PC-9 (cell line): ENCODE measurements around the gene CLDN4. TPM values are rescaled to one million over a fixed set of nuclear protein-coding genes. Genes with fewer than 3 reads are reported as not detected.

Experiments used
- BruUV-seq: library from RNA; stranded (reverse); fragments of 400-500 nt; replicated peaks from 2 replicates; lab custom pipeline; 2021; lab: Mats Ljungman, UMichigan
- CTCF ChIA-PET: fragments of 300-600 bp; sonication (Branson Sonifier 250); formaldehyde crosslinking; loops from one replicate; lab custom pipeline; 2022; ENCODE audit warnings: antibody characterized with exemption; lab: Charles Lee
- POLR2A ChIA-PET: fragments of 300-600 bp; sonication (Branson Sonifier 250); formaldehyde crosslinking; loops from one replicate; lab custom pipeline; 2022; ENCODE audit warnings: antibody characterized with exemption; ENCODE audit not compliant: unreplicated experiment; lab: Charles Lee
- DNase-seq, 2 experiments: peaks; one replicate each; pipeline versions ENCODE4 v3.0.0 to v3.0.0-alpha.2; 2015 to 2022; ENCODE audit warnings: mixed read lengths in 1 of 2
- H2AFZ ChIP-seq: fragments of 200-600 bp; sonication (generic); 2 replicates; pipeline ENCODE4 v1.8.1; 2017; ENCODE audit warnings: antibody characterized with exemption
- H3F3A ChIP-seq: fragments of 200-600 bp; sonication (generic); 2 replicates; pipeline ENCODE4 v1.8.1; 2017; ENCODE audit warnings: antibody characterized with exemption, mild to moderate bottlenecking, low read depth; ENCODE audit not compliant: insufficient read depth
- H3K27ac ChIP-seq: fragments of 200-600 bp; sonication (generic); 2 replicates; pipeline ENCODE4 v1.6.1; 2016; ENCODE audit warnings: mixed run types
- H3K27me3 ChIP-seq: fragments of 200-600 bp; sonication (generic); 2 replicates; pipeline ENCODE4 v1.6.1; 2016; ENCODE audit warnings: low read depth, mixed run types; ENCODE audit not compliant: insufficient read depth
- H3K36me3 ChIP-seq: fragments of 200-600 bp; sonication (generic); 2 replicates; pipeline ENCODE4 v1.6.1; 2016; ENCODE audit warnings: low read depth, mixed run types
- H3K4me1 ChIP-seq: fragments of 200-600 bp; sonication (generic); replicated peaks from 2 replicates; pipeline ENCODE4 v1.6.1; 2016; ENCODE audit warnings: mixed run types; ENCODE audit not compliant: insufficient read depth
- H3K4me2 ChIP-seq: fragments of 200-600 bp; sonication (generic); 2 replicates; pipeline ENCODE4 v1.6.1; 2017; ENCODE audit warnings: mixed run types
- H3K4me3 ChIP-seq: fragments of 200-600 bp; sonication (generic); 2 replicates; pipeline ENCODE4 v1.6.1; 2016; ENCODE audit warnings: mixed run types
- H3K79me2 ChIP-seq: fragments of 200-600 bp; sonication (generic); 2 replicates; pipeline ENCODE4 v1.6.1; 2017; ENCODE audit warnings: low read depth, mixed run types
- H3K9me2 ChIP-seq: fragments of 200-600 bp; sonication (generic); 2 replicates; pipeline ENCODE4 v1.8.1; 2017; ENCODE audit warnings: mild to moderate bottlenecking; ENCODE audit not compliant: insufficient read depth
- H3K9me3 ChIP-seq: fragments of 200-600 bp; sonication (generic); 2 replicates; pipeline ENCODE4 v1.8.1; 2016; ENCODE audit warnings: low read depth; ENCODE audit not compliant: insufficient read depth
- H4K20me1 ChIP-seq: fragments of 200-600 bp; sonication (generic); 2 replicates; pipeline ENCODE4 v1.8.1; 2017; ENCODE audit not compliant: insufficient read depth
- EZH2 ChIP-seq: fragments of 200-600 bp; sonication (generic); IDR thresholded peaks from 2 replicates; pipeline ENCODE4 v1.8.0; 2017; ENCODE audit warnings: antibody characterized with exemption, low read depth
- intact Hi-C: fragments of 100-400 bp; cut with micrococcal nuclease; formaldehyde crosslinking; loops from one replicate; pipeline ENCODE4 v1.10.0; 2022; ENCODE audit not compliant: unreplicated experiment
- total RNA-seq: library from RNA; stranded (reverse); gene quantifications from 2 replicates; pipeline ENCODE4 v1.2.3, GENCODE V29; 2021
- TF ChIP-seq, protein P1 (sequence below): fragments of 200-600 bp; sonication (generic); conservative IDR thresholded peaks from 2 replicates; pipeline ENCODE4 v1.6.1; 2017; ENCODE audit warnings: mixed run types, antibody characterized with exemption, mild to moderate bottlenecking, moderate library complexity

CLDN4 gene
- total RNA-seq, 1 experiment from 2014 or later, result 498 TPM

- no peak overlapping the region for H3K4me2 ChIP-seq
- CTCF ChIA-PET, result no interaction called here
- POLR2A ChIA-PET, result interaction anchor here (0.7 to 1.0 kb wide), 2 partner anchors 39 to 128 kb away, joined by 3 to 11 read pairs; no protein-coding TSS in a partner anchor
- H2AFZ ChIP-seq, result no peak overlapping the region
- intact Hi-C loops, result no loop called here
- no peaks in the 10 kb centered on the region for H3K9me3 ChIP-seq
- no peaks in the 10 kb centered on the region for H3K36me3 ChIP-seq
- peaks cover 28% of the 10 kb centered on the region; the same call in 1 of the 2 replicates for H3F3A ChIP-seq
- no peak for TF ChIP-seq EZH2
- TF ChIP-seq, protein P1, sequence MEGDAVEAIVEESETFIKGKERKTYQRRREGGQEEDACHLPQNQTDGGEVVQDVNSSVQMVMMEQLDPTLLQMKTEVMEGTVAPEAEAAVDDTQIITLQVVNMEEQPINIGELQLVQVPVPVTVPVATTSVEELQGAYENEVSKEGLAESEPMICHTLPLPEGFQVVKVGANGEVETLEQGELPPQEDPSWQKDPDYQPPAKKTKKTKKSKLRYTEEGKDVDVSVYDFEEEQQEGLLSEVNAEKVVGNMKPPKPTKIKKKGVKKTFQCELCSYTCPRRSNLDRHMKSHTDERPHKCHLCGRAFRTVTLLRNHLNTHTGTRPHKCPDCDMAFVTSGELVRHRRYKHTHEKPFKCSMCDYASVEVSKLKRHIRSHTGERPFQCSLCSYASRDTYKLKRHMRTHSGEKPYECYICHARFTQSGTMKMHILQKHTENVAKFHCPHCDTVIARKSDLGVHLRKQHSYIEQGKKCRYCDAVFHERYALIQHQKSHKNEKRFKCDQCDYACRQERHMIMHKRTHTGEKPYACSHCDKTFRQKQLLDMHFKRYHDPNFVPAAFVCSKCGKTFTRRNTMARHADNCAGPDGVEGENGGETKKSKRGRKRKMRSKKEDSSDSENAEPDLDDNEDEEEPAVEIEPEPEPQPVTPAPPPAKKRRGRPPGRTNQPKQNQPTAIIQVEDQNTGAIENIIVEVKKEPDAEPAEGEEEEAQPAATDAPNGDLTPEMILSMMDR, result no peak
- H3K79me2 ChIP-seq, result no peaks in the 10 kb centered on the region
- H4K20me1 ChIP-seq, result no peaks in the 10 kb centered on the region
- no peaks in the 10 kb centered on the region for H3K27me3 ChIP-seq
- no peak overlapping the region for H3K27ac ChIP-seq
- H3K4me3 ChIP-seq, result no peak overlapping the region
- no TSS peak for BruUV-seq
- no peak for DNase-seq
- no peaks in the 10 kb centered on the region for H3K9me2 ChIP-seq
- H3K4me1 ChIP-seq, result peaks cover 5% of the 10 kb centered on the region; the same call in 1 of the 2 replicates
Observed at GRCh38 chr7:73839290-73839689, 8.5 kb downstream of the CLDN4 start.

- Histone ChIP-seq H3K9me3 (no peaks in the 10 kb centered on the region), H3K36me3 (no peaks in the 10 kb centered on the region), H3K27ac (no peak overlapping the region), H2AFZ (no peak overlapping the region), H4K20me1 (no peaks in the 10 kb centered on the region), H3K4me3 (no peak overlapping the region), H3K4me2 (no peak overlapping the region), H3K9me2 (no peaks in the 10 kb centered on the region), H3K27me3 (no peaks in the 10 kb centered on the region), H3K4me1 (peaks cover 11% of the 10 kb centered on the region), H3K79me2 (no peaks in the 10 kb centered on the region), H3F3A (peaks cover 33% of the 10 kb centered on the region)
- TF ChIP-seq, protein P1, result no peak
- no peak for TF ChIP-seq EZH2
- DNase-seq, result no peak
- intact Hi-C loops, result no loop called here
- BruUV-seq, result no TSS peak
- CTCF ChIA-PET, result interaction anchor here (0.6 kb wide), 1 partner anchor 38 kb away, joined by 5 read pairs; no protein-coding TSS in a partner anchor
- POLR2A ChIA-PET, result interaction anchor here (0.7 to 1.0 kb wide), 2 partner anchors 38 to 127 kb away, joined by 3 to 11 read pairs; no protein-coding TSS in a partner anchor
Observed at GRCh38 chr7:73839743-73840714, 9.2 kb downstream of the CLDN4 start.

DNA sequence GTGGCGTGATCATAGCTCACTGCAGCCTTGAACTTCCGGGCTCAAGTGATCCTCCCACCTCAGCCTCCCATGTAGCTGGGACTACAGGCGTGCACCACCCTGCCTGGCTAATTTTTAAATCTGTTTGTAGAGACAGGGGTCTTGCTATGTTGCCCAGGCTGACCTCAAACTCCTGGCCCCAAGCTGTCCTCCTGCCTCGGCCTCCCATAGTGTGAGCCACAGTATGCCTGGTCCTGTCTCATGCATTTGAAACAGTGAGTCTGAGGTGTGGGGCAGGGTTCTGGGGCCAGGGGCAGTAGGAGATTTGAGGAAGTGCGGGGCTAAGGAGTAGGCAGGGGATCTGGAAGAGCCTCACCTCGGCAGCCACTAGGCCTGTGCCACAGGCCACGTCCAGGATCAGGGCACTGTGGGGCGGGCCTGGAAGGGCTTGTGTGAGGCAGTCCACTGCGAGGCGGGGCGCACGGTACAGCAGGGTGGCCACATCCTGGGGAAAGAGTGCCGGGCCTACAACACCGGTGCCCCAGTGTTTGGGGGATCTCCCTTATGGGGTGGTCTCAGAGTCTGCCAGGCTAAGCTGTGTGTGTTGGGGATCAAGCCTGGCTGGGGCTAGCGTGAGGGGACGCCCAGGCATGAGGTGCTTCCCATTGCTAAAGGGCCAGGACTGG, 10.1 kb downstream of the CLDN4 start:
- H3K9me3 ChIP-seq, result no peaks in the 10 kb centered on the region
- no TSS peak for BruUV-seq
- CTCF ChIA-PET, result interaction anchor here (1.4 kb wide), 1 partner anchor 8 kb away, joined by 4 read pairs; no protein-coding TSS in a partner anchor

More for the DNA sequence above, 10.1 kb downstream of the CLDN4 start:
- intact Hi-C loops, result no loop called here
- no peak for TF ChIP-seq EZH2
- TF ChIP-seq, protein P1, result no peak
- H2AFZ ChIP-seq, result no peak overlapping the region
- H3K79me2 ChIP-seq, result no peaks in the 10 kb centered on the region
- peaks cover 19% of the 10 kb centered on the region for H3K4me1 ChIP-seq
- POLR2A ChIA-PET, result interaction anchor here (0.6 to 1.8 kb wide), 2 partner anchors 10 to 106 kb away, joined by 3 to 29 read pairs; no protein-coding TSS in a partner anchor
- no peak for DNase-seq
- H3K9me2 ChIP-seq, result no peaks in the 10 kb centered on the region
- no peak overlapping the region for H3K4me3 ChIP-seq
- no peaks in the 10 kb centered on the region for H3K27me3 ChIP-seq
- H3K4me2 ChIP-seq, result peak overlapping the region; percentile 87; the same call in 1 of the 2 replicates
- H3K27ac ChIP-seq, result no peak overlapping the region
- H4K20me1 ChIP-seq, result no peaks in the 10 kb centered on the region
- no peaks in the 10 kb centered on the region for H3K36me3 ChIP-seq
- H3F3A ChIP-seq, result peaks cover 33% of the 10 kb centered on the region
